HepG2 (cell line): Measurements from ENCODE around the gene SPARC. TPM values are rescaled to one million over a fixed set of nuclear protein-coding genes. Genes with fewer than 3 reads are reported as not detected.
"Not testable (repeated sequence)": the region's sequence is repeated elsewhere in the genome, so short reads cannot be mapped to it uniquely, and the experiment has no call there.

Experiments
- ATAC-seq: fragments of 200-7000 bp; cut with Tn5 transposase; 3 replicates; pipeline ENCODE4 v1.9.1; 2020; ENCODE audit warnings: mild to moderate bottlenecking, moderate library complexity
- BruUV-seq: library from RNA; stranded (reverse); fragments of 400-500 nt; replicated peaks from 2 replicates; lab custom pipeline; 2021; lab: Mats Ljungman, UMichigan
- CTCF ChIA-PET: fragments of 300-600 bp; formaldehyde crosslinking; extraction: SDS; loops from one replicate; lab custom pipeline; 2021; ENCODE audit warnings: low total read pairs, inconsistent platforms, low intra/inter-chr PET ratio; lab: Yijun Ruan, JAX
- POLR2A ChIA-PET: fragments of 350-600 bp; sonication (Branson Sonifier 250); formaldehyde crosslinking; loops from one replicate; lab custom pipeline; 2020; ENCODE audit warnings: antibody characterized with exemption, inconsistent platforms; lab: Yijun Ruan, JAX
- DNase-seq: peaks from one replicate; pipeline ENCODE4 v3.0.0-alpha.2; 2015; ENCODE audit warnings: low spot score
- FAIRE-seq: peaks from 3 replicates; lab custom pipeline; 2011; peaks lifted over from hg19 to GRCh38; lab: Jason Lieb, UNC
- H2AFZ ChIP-seq: one replicate; pipeline ENCODE4 v1.6.1; 2011; ENCODE audit warnings: low read length, inconsistent platforms
- H3K27ac ChIP-seq: fragments of 300-600 bp; 3 replicates; pipeline ENCODE4 v1.8.0; 2011; ENCODE audit warnings: mixed run types, mild to moderate bottlenecking, mixed read lengths, low read length, inconsistent platforms; ENCODE audit not compliant: insufficient read depth; ENCODE audit errors: extremely low read length
- H3K27me3 ChIP-seq, 2 experiments: fragments of 200-600 bp in 1 of 2; 2 replicates in 1 of 2; 3 replicates in 1 of 2; pipeline versions ENCODE4 v1.6.0 to v1.8.0; 2011; ENCODE audit warnings: low read length in 2 of 2, mild to moderate bottlenecking in 2 of 2, moderate library complexity in 2 of 2, inconsistent platforms in 1 of 2; ENCODE audit not compliant: insufficient read depth in 2 of 2, control insufficient read depth in 1 of 2
- H3K36me3 ChIP-seq, 2 experiments: fragments of 200-600 bp in 1 of 2; replicated peaks in 1 of 2; 2 replicates in 1 of 2; 3 replicates in 1 of 2; pipeline versions ENCODE4 v1.5.1 to v1.8.0; 2011; ENCODE audit warnings: low read length in 2 of 2, inconsistent platforms in 1 of 2; ENCODE audit not compliant: insufficient read depth in 2 of 2, control insufficient read depth in 1 of 2
- H3K4me1 ChIP-seq: 2 replicates; pipeline ENCODE4 v1.5.1; 2012; ENCODE audit warnings: low read length, inconsistent platforms; ENCODE audit not compliant: insufficient read depth
- H3K4me2 ChIP-seq: 2 replicates; pipeline ENCODE4 v1.6.0; 2011; ENCODE audit warnings: low read depth, low read length, inconsistent platforms
- H3K4me3 ChIP-seq, 3 experiments: fragments of 200-600 bp in 1 of 3; sonication (generic), shearing (Covaris generic) in 1 of 3; replicated peaks in 1 of 3; 2 replicates each; pipeline ENCODE4 v1.5.1; 2011 to 2016; ENCODE audit warnings: low read length in 3 of 3, inconsistent platforms in 2 of 3, low read depth in 2 of 3, mild to moderate bottlenecking in 2 of 3, control low read depth in 1 of 3, mixed read lengths in 1 of 3; ENCODE audit not compliant: insufficient read depth in 1 of 3
- H3K79me2 ChIP-seq: one replicate; pipeline ENCODE4 v1.6.1; 2011; ENCODE audit warnings: low read length, inconsistent platforms; ENCODE audit not compliant: insufficient read depth
- H3K9ac ChIP-seq: 2 replicates; pipeline ENCODE4 v1.6.0; 2011; ENCODE audit warnings: mild to moderate bottlenecking, low read depth, low read length, inconsistent platforms; ENCODE audit not compliant: insufficient read depth
- H3K9me3 ChIP-seq: 2 replicates; pipeline ENCODE4 v1.5.1; 2012; ENCODE audit warnings: mild to moderate bottlenecking, low read length
- H4K20me1 ChIP-seq: 2 replicates; pipeline ENCODE4 v1.6.0; 2011; ENCODE audit warnings: inconsistent platforms, mild to moderate bottlenecking, low read length, moderate library complexity; ENCODE audit not compliant: insufficient read depth
- EHMT2 ChIP-seq: fragments of 200-600 bp; sonication (generic); IDR thresholded peaks from 2 replicates; pipeline ENCODE4 v1.7.0; 2017; ENCODE audit warnings: antibody characterized with exemption, low read depth, low read length, borderline replicate concordance
- ZBTB40 ChIP-seq, 2 experiments: fragments of 450-650 bp in 1 of 2; sonication (generic) in 1 of 2; formaldehyde crosslinking in 1 of 2; IDR thresholded peaks; 2 replicates each; pipeline versions ENCODE4 v1.6.1 to v1.8.0; 2016 to 2022; ENCODE audit warnings: antibody characterized with exemption in 1 of 2, mild to moderate bottlenecking in 1 of 2, missing genetic modification reagents in 1 of 2
- WGBS: methylation state at CpG from one replicate; pipeline ENCODE4 v1.1.6; 2017; ENCODE audit warnings: low lambda C conversion rate; 5-methylcytosine and 5-hydroxymethylcytosine counted together
- in situ Hi-C: cut with HindIII; loops from 2 replicates; pipeline ENCODE4 v1.10.0; 2017; ENCODE audit warnings: low pct_unique_long_range_greater_than_20kb; ENCODE audit not compliant: extremely low pct_ligation_motif_present
- intact Hi-C: fragments of 100-400 bp; cut with micrococcal nuclease; formaldehyde crosslinking; loops from one replicate; pipeline ENCODE4 v1.10.0; 2022; ENCODE audit not compliant: unreplicated experiment
- polyA plus RNA-seq, 8 experiments: library from polyadenylated mRNA; depleted of rRNA in 3 of 8; stranded (reverse) in 7 of 8; unstranded in 1 of 8; fragments of >200 nt; fragmentation: Illumina TruSeq in 4 of 8; extraction: Trizol in 4 of 8; gene quantifications; 2 replicates each; pipeline versions ENCODE4 v1.2.1 to v1.2.3, GENCODE V29; 2011 to 2016; ENCODE audit warnings: low read depth in 4 of 8, missing spikeins in 1 of 8, mixed read lengths in 1 of 8; ENCODE audit not compliant: insufficient read depth in 1 of 8
- total RNA-seq, 5 experiments: library from RNA; depleted of rRNA; stranded (reverse); fragments of >200 nt; fragmentation: Illumina TruSeq; extraction: Trizol; gene quantifications; 2 replicates each; pipeline ENCODE4 v1.2.3, GENCODE V29; 2016; ENCODE audit warnings: low read depth in 1 of 5
- TF ChIP-seq, protein P1 (sequence below): sonication (generic); formaldehyde crosslinking; IDR thresholded peaks from 2 replicates; pipeline ENCODE4 v1.4.0; 2020; ENCODE audit warnings: missing genetic modification reagents

Gene SPARC
- total and polyA plus RNA-seq, 2 of the 13 experiments (the other 11 are each of a cell fraction or from before 2014, with no cell fraction given): 76.7 to 192 TPM

DNA sequence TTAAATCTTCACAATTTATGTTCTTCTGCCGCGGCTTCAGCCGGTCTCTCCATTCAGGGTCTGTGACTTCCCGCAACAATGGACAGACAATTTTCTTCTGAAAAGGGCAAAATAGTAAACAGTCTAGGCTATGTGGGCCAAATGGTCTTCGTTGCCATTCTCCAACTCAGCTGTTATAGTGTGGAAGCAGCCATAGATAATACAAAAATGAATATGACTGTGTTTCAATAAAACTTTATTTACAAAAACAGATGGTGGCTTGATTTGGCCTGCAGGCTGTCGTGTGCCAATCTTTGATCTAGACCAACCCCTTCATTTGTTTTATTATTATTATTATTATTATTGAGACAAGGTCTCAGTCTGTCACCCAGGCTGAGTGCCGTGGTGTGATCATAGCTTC, 43.7 kb upstream of the SPARC start:
- no TSS peak for BruUV-seq
- intact Hi-C loops: no loop called here
- Histone ChIP-seq H4K20me1 (no peaks in the 10 kb centered on the region), H3K4me1 (no peaks in the 10 kb centered on the region), H3K27ac (no peak overlapping the region), H2AFZ (no peak overlapping the region), H3K9ac (no peak overlapping the region), H3K79me2 (no peaks in the 10 kb centered on the region), H3K9me3 (no peaks in the 10 kb centered on the region), H3K27me3 (no peaks in the 10 kb centered on the region; a peak in 1 of 5 replicates), H3K4me3 (no peak overlapping the region), H3K36me3 (no peaks in the 10 kb centered on the region), H3K4me2 (no peak overlapping the region)
- no peak for FAIRE-seq
- TF ChIP-seq, protein P1, sequence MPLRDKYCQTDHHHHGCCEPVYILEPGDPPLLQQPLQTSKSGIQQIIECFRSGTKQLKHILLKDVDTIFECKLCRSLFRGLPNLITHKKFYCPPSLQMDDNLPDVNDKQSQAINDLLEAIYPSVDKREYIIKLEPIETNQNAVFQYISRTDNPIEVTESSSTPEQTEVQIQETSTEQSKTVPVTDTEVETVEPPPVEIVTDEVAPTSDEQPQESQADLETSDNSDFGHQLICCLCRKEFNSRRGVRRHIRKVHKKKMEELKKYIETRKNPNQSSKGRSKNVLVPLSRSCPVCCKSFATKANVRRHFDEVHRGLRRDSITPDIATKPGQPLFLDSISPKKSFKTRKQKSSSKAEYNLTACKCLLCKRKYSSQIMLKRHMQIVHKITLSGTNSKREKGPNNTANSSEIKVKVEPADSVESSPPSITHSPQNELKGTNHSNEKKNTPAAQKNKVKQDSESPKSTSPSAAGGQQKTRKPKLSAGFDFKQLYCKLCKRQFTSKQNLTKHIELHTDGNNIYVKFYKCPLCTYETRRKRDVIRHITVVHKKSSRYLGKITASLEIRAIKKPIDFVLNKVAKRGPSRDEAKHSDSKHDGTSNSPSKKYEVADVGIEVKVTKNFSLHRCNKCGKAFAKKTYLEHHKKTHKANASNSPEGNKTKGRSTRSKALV (CRISPR knock-in tag): no peak
- TF ChIP-seq EHMT2 (no peak), ZBTB40 (IDR thresholded peaks at IDR 0.05) (0 out of 2 replicates have a peak, but pooled peaks have one; percentile 13), ZBTB40 (CRISPR knock-in tag; IDR thresholded peaks at IDR 0.05) (no peak)
- WGBS: 72% methylated on average over 7 of the region's 7 CpGs
- no peak for DNase-seq
- in situ Hi-C loops: loop anchor here (25.0 kb wide), 1 partner anchor 293 kb away; the partner anchor contains the start of gene SLC36A1
- ChIA-PET CTCF (no interaction called here), POLR2A (no interaction called here)
- no peak for ATAC-seq

GRCh38 chr5:151729597-151729996, 42.9 kb upstream of the SPARC start:
- CTCF ChIA-PET, POLR2A ChIA-PET, H3K9me3 ChIP-seq, intact Hi-C loops, H3K4me3 ChIP-seq, H3K4me2 ChIP-seq, H4K20me1 ChIP-seq, DNase-seq, H3K4me1 ChIP-seq, BruUV-seq, H3K36me3 ChIP-seq, H3K27me3 ChIP-seq, H2AFZ ChIP-seq, H3K9ac ChIP-seq, H3K79me2 ChIP-seq, FAIRE-seq, H3K27ac ChIP-seq, ATAC-seq: not testable (repeated sequence)
- in situ Hi-C loops: loop anchor here (25.0 kb wide), 1 partner anchor 292 kb away; the partner anchor contains the start of gene SLC36A1
- 19% methylated on average over 3 of the region's 5 CpGs for WGBS
